HG03342 (cell line): ENCODE measurements around the gene LITAF.

Source experiments
- ATAC-seq: cut with Tn5 transposase; IDR thresholded peaks from one replicate; pipeline ENCODE4 v1.9.1; 2021; ENCODE audit warnings: mild to moderate bottlenecking, moderate library complexity; ENCODE audit not compliant: unreplicated experiment

The LITAF gene

GRCh38 chr16:11586856-11587642 is at the start of gene LITAF:
Gene LITAF (minus strand): TSS chr16:11586919. CDS start chr16:11556730, 30,189 bp downstream.
- ATAC-seq: no peak

- no peak for ATAC-seq
Observed at GRCh38 chr16:11636172-11636721, 49.5 kb upstream of the LITAF start.

DNA sequence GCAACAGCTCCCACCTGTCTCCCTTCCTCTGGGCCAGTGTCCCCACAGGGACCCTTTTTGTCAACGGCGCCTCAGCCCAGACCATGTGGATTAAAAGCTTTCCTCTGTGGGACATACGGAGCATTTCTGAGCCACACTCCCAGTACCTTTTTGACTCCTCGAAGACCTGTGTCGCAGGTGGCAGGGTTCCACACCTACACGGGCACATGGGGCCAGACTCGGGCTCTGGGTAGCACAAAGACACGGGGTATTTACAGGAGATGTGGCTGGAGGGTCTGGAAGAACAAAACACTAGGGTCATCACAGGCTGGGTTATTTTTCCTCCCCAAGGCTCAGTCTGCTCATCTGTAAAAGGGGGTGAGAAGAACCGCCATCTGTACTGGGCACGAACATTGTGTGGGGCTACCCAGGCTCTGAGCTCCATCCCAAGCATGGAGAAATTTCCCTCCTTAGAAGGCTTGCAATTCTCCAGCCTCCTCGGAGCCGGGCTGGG is 49.0 kb upstream of the LITAF start:
- ATAC-seq: no peak

DNA sequence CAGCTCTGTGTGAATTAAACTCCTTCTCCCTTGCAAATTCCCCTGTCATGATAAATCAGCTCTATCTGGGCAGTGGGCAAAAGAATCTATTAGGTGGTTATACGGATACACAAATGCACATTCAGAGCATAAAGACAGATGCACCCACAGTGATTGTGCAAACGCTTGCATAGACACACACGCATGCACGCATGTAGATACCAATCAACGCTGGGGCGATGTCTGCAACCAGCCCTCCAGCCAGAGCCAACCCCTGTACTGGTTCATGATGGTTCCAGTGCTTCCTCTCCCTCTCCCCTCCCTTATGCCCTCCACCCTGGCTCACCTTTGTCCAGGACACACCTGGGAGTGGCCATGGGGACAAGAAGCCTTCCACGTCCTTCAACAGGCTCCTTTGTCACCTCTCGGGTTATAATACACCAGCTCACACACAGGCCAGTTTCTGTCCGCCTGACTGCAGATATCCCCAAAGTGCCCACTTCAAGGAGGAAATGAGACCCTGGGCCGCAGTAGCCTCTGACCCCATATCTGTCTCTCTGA is 48.5 kb upstream of the LITAF start:
- ATAC-seq: no peak

DNA sequence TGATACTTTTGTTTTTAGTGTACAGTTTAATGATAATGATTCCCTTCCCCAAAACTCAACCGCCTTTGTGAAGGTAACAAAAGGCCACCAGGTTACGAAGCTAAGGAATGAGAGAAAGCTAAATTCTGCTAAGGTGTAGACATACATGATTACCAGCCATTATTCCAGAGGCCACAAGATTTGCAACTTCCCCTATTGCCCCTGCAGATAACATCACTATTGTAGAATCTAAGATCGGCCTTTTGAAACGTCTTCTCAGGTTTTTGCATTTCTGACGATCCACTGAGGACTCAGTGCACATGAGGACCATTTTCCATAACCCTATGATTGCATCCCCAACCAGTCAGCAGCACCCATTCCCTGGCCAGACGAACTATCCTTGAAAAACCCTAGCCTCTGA is 47.6 kb upstream of the LITAF start:
- no peak for ATAC-seq

GRCh38 chr16:11633113-11633512 is 46.4 kb upstream of the LITAF start:
- ATAC-seq: no peak

GRCh38 chr16:11632455-11632939 is 45.8 kb upstream of the LITAF start:
- no peak for ATAC-seq

GRCh38 chr16:11631214-11631613 is 44.5 kb upstream of the LITAF start:
- ATAC-seq: no peak

DNA sequence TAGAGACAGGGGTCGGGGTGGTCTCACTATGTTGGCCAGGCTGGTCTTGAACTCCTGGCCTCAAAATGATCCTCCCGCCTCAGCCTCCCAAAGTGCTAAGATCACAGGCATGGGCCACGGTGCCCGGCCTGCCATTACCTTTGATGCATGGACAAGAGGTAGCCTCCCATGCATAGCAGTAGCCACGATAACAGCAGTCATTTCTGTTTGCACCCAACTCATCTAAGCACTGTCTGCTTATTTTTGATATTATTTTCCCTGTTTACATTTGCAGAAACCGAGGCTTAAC is 44.0 kb upstream of the LITAF start:
- no peak for ATAC-seq

- no peak for ATAC-seq
Observed at GRCh38 chr16:11630046-11630767, 43.5 kb upstream of the LITAF start.

GRCh38 chr16:11629071-11630030 is 42.6 kb upstream of the LITAF start:
- ATAC-seq: no peak

- no peak for ATAC-seq
Observed at GRCh38 chr16:11627822-11628457, 41.2 kb upstream of the LITAF start.

GRCh38 chr16:11627292-11627663 is 40.6 kb upstream of the LITAF start:
- no peak for ATAC-seq

DNA sequence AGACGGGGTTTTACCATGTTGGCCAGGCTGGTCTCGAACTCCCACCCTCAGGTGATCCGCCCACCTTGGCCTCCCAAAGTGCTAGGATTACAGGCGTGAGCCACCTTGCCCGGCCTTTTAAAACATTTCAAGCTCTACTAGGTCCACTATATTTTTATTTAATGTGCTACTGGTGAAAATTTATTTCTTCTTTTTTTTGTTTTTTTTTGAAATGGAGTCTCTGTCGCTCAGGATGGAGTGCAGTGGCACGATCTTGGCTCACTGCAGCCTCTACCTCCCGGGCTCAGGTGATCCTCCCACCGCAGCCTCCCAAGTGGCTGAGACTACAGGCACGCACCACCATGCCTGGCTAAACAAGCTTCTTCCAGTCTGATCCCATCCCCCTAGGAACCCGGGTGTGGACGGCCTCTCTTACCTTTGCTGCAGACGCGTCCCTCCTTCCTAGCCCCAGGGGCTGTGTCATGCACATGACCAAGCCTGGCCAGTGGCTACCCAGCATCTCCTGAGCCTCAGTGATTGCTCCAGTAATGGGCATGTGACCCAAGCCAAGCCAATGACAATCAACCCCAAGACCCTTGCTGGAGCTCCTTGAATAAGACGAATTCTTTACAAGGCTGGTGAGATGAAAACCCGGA is 40.1 kb upstream of the LITAF start:
- no peak for ATAC-seq

DNA sequence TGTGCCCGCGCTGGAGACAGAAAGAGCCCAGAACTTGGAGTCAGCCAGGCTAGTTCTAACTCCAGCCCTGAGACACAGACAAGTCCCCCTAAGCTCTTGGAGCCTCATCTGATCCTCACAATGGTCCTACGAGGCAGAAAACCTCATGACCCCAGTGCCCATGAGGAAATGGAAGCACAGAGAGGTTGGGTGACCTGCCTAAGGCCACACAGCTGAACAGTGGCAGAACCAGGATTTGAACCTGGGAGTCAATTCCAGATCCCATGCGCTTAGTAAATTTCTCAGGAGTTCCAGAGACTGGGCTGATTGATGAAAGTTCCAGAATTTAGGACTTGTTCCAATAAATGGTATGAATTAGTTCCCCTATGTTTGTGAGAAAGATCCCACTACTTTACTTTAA is 39.0 kb upstream of the LITAF start:
- ATAC-seq: no peak

- no peak for ATAC-seq
Observed at GRCh38 chr16:11624636-11625607, 38.2 kb upstream of the LITAF start.

GRCh38 chr16:11624205-11624604 is 37.5 kb upstream of the LITAF start:
- ATAC-seq: no peak

DNA sequence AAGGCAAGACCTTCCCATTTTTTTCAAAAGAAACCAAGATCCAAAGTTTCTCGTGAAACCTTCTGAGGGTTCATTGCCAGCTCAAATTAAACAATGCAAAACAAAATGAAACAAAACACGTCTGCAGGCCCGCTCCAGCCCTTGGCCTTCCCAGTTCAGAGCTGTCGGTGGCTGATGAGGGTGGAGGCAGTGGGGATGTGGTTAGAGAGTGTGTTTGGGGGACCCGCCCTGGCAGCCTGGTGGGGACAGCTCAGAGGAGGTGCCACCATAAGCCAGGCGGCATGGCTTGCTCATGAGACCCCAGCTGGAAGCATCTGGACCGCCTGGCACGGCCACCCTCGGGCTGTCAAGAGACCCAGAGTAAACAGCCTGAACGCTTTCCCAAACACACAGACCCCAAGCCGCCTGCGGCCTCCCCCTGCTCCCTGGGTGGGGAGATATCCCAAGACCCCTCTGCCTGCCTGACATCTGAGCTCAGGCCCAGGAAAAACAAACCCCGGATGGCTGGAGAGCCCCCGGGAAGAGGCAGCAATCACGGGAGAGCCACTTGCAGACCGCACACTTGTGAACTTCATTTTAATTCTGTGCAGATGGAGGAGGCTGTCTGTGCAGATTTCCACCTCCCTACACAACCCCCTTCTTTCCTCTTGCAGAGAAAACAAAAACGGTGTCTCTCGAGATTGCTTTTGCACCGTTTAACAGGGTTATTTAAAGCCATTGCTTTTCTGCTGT is 35.4 kb upstream of the LITAF start:
- ATAC-seq: no peak
